MG63 (cell line): ENCODE data around the gene RGS13. TPM values are rescaled to one million over a fixed set of nuclear protein-coding genes. Genes with fewer than 3 reads are reported as not detected.

Experiments
- DNase-seq: peaks from one replicate; pipeline ENCODE4 v3.0.0-alpha.2; 2020
- H3K27me3 ChIP-seq: fragments of 250-450 bp; sonication (Bioruptor Pico); 2 replicates; pipeline ENCODE4 v1.5.1; 2020; ENCODE audit warnings: mild to moderate bottlenecking, moderate library complexity
- H3K36me3 ChIP-seq: fragments of 250-450 bp; sonication (Bioruptor Pico); 2 replicates; pipeline ENCODE4 v1.5.1; 2020; ENCODE audit warnings: mild to moderate bottlenecking, moderate library complexity
- H3K4me3 ChIP-seq: fragments of 250-450 bp; sonication (Bioruptor Pico); 2 replicates; pipeline ENCODE4 v1.5.1; 2020; ENCODE audit warnings: mild to moderate bottlenecking, moderate library complexity
- H3K9me3 ChIP-seq: fragments of 250-450 bp; sonication (Bioruptor Pico); 2 replicates; pipeline ENCODE4 v1.5.1; 2020; ENCODE audit warnings: mild to moderate bottlenecking, moderate library complexity
- total RNA-seq: library from RNA; depleted of rRNA; stranded (reverse); fragments of >200 nt; shearing (Covaris generic); gene quantifications from 2 replicates; pipeline ENCODE4 v1.2.3, GENCODE V29; 2014; ENCODE audit warnings: low replicate concordance; rRNA removed

RGS13 gene
- total RNA-seq, 1 experiment from 2014 or later, result not detected

- no peak for DNase-seq
- Histone ChIP-seq H3K9me3 (no peaks in the 10 kb centered on the region), H3K36me3 (no peaks in the 10 kb centered on the region), H3K27me3 (no peaks in the 10 kb centered on the region), H3K4me3 (no peak overlapping the region)
These were observed 66.4 kb downstream of the RGS13 start for GRCh38 chr1:192702212-192702902.

- H3K4me3 ChIP-seq, result no peak overlapping the region
- no peaks in the 10 kb centered on the region for H3K27me3 ChIP-seq
- H3K36me3 ChIP-seq, result no peaks in the 10 kb centered on the region
- no peaks in the 10 kb centered on the region for H3K9me3 ChIP-seq
- no peak for DNase-seq
These were observed 67.6 kb downstream of the RGS13 start for GRCh38 chr1:192703283-192704206.

GRCh38 chr1:192705510-192705909 lies 69.6 kb downstream of the RGS13 start:
- Histone ChIP-seq H3K4me3 (no peak overlapping the region), H3K36me3 (no peaks in the 10 kb centered on the region), H3K27me3 (no peaks in the 10 kb centered on the region), H3K9me3 (no peaks in the 10 kb centered on the region)
- DNase-seq, result no peak

- Histone ChIP-seq H3K36me3 (no peaks in the 10 kb centered on the region), H3K4me3 (no peak overlapping the region), H3K9me3 (no peaks in the 10 kb centered on the region), H3K27me3 (no peaks in the 10 kb centered on the region)
- no peak for DNase-seq
These were observed 71.0 kb downstream of the RGS13 start for GRCh38 chr1:192706936-192707335.

- H3K4me3 ChIP-seq, result no peak overlapping the region
- DNase-seq, result no peak
- H3K9me3 ChIP-seq, result no peaks in the 10 kb centered on the region; the same call in 1 of the 2 replicates
- no peaks in the 10 kb centered on the region for H3K36me3 ChIP-seq
- no peaks in the 10 kb centered on the region for H3K27me3 ChIP-seq
These were observed 72.1 kb downstream of the RGS13 start for GRCh38 chr1:192707978-192708547.

- Histone ChIP-seq H3K27me3 (no peaks in the 10 kb centered on the region), H3K36me3 (no peaks in the 10 kb centered on the region), H3K4me3 (no peak overlapping the region), H3K9me3 (no peaks in the 10 kb centered on the region; the same call in 1 of the 2 replicates)
- DNase-seq, result no peak
These were observed 73.6 kb downstream of the RGS13 start for GRCh38 chr1:192709544-192709943.

Other genes with a start within 250 kb of the RGS13 start
- 0.62 TPM in 1 of 2 replicates, not detected in the other for gene RGS1, start 60.4 kb upstream of the RGS13 start, total RNA-seq
- gene RGS2, start 172.9 kb downstream of the RGS13 start, total RNA-seq, result 0.20 TPM in 1 of 2 replicates, not detected in the other